Naive B cell (primary cell): ENCODE measurements around the gene PREX1. TPM values are rescaled to one million over a fixed set of nuclear protein-coding genes. Genes with fewer than 3 reads are reported as not detected.
A peak's percentile ranks its signal among the peaks of the same experiment; 100 is the strongest.

Experiments used
- ATAC-seq, 2 donors: fragments of 150-1000 bp; cut with Tn5 transposase; 2 replicates each; pipeline ENCODE4 v1.10.0; 2021; ENCODE audit warnings: low read depth in 2 of 2, mild to moderate bottlenecking in 2 of 2, moderate library complexity in 2 of 2
- DNase-seq: peaks from one replicate; pipeline ENCODE4 v3.0.0; 2022
- H3K27ac Mint-ChIP-seq, 6 donors: one replicate each; pipeline ENCODE4 v1.8.0; 2020 to 2022; ENCODE audit warnings: mild to moderate bottlenecking in 6 of 6, mixed read lengths in 6 of 6, moderate library complexity in 5 of 6, inconsistent platforms in 2 of 6
- H3K27me3 Mint-ChIP-seq, 3 donors: one replicate each; pipeline ENCODE4 v1.8.0; 2021 to 2022; ENCODE audit warnings: mixed read lengths in 3 of 3, mild to moderate bottlenecking in 1 of 3
- H3K36me3 Mint-ChIP-seq, 2 donors: one replicate each; pipeline ENCODE4 v1.8.0; 2020 to 2022; ENCODE audit warnings: mixed read lengths in 2 of 2, inconsistent platforms in 1 of 2, mild to moderate bottlenecking in 1 of 2
- H3K4me1 Mint-ChIP-seq, 3 donors: one replicate each; pipeline ENCODE4 v1.8.0; 2020 to 2022; ENCODE audit warnings: mixed read lengths in 3 of 3, inconsistent platforms in 1 of 3, mild to moderate bottlenecking in 1 of 3, moderate library complexity in 1 of 3
- H3K4me3 Mint-ChIP-seq, 8 donors: one replicate each; pipeline ENCODE4 v1.8.0; 2020 to 2022; ENCODE audit warnings: mild to moderate bottlenecking in 8 of 8, mixed read lengths in 8 of 8, moderate library complexity in 8 of 8, inconsistent platforms in 2 of 8
- H3K9me3 Mint-ChIP-seq, 7 donors: one replicate each; pipeline ENCODE4 v1.8.0; 2020 to 2022; ENCODE audit warnings: mixed read lengths in 7 of 7, mild to moderate bottlenecking in 5 of 7, inconsistent platforms in 2 of 7, moderate library complexity in 1 of 7
- polyA plus RNA-seq, 6 donors: library from polyadenylated mRNA; unstranded; fragments of 300-500 nt; fragmentation: Illumina TruSeq; gene quantifications; one replicate each; pipeline ENCODE4 v1.2.3, GENCODE V29; 2021; ENCODE audit warnings: low read depth in 6 of 6

PREX1 gene
- polyA plus RNA-seq, 6 donors from 2014 or later: 13.3 to 37.5 (median 17.1) TPM

DNA sequence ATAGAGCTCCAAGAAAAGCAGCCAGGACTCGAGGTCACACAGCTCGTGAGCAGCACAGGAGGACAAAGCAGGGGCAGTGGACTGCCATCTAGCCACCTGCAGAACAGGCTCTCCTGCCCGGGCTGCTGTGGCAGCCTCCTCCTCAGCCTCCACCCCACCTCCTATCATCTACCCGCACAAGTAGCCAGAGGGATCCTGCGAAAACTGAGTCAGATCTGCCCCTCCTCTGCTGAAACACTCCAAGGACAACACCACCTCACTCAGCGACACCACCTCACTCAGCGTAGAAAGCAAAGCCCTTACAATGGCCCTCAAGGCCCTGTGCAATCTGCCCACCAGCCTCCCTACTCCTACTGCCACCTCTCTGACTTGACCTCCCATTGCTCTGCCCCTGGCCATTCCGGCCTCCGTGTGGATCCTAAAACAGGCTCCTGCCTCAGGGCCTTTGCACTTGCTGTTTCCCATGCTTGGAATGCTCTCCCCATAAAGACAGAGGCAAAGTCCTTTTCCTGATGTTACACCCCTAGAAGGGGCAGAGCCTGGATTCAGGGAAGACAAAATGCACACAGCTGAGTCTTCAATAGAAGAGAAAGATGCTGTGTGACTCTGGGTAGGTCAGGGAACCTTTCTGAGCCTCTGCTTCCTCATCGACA is 19.3 kb downstream of the PREX1 start:
- H3K36me3 Mint-ChIP-seq: peaks cover 21 to 25% of the 10 kb centered on the region in 2 donors
- ATAC-seq (no peak), DNase-seq (no peak)
- H3K27ac Mint-ChIP-seq: peak overlapping the region in 3 of 6 donors; percentile 22 to 84 (median 61)
- H3K27me3 Mint-ChIP-seq: no peaks in the 10 kb centered on the region
- H3K9me3 Mint-ChIP-seq: peaks cover 0 to 11% (median 7%) of the 10 kb centered on the region in 7 donors
- H3K4me3 Mint-ChIP-seq: peak overlapping the region in 1 of 8 donors; percentile 55
- peaks cover 43 to 59% (median 51%) of the 10 kb centered on the region in 3 donors for H3K4me1 Mint-ChIP-seq

GRCh38 chr20:48807586-48808381 is 20.0 kb downstream of the PREX1 start:
- Mint-ChIP-seq H3K4me3 (peak overlapping the region in 1 of 8 donors; percentile 16), H3K4me1 (peaks cover 47 to 66% (median 58%) of the 10 kb centered on the region in 3 donors), H3K9me3 (peaks cover 0 to 11% (median 7%) of the 10 kb centered on the region in 7 donors), H3K27ac (no peak overlapping the region), H3K36me3 (peaks cover 21 to 25% of the 10 kb centered on the region in 2 donors), H3K27me3 (no peaks in the 10 kb centered on the region)
- ATAC-seq: no peak
- DNase-seq: no peak

- Mint-ChIP-seq H3K36me3 (peaks cover 21 to 33% of the 10 kb centered on the region in 2 donors), H3K27ac (peak overlapping the region in 1 of 6 donors; percentile 34)
Measured at GRCh38 chr20:48807051-48807450, 20.7 kb downstream of the PREX1 start.

GRCh38 chr20:48805716-48806115 is 22.1 kb downstream of the PREX1 start:
- peak overlapping the region in 1 of 6 donors; percentile 87 for H3K27ac Mint-ChIP-seq
- peak overlapping the region in 1 of 8 donors; percentile 15 for H3K4me3 Mint-ChIP-seq
- peaks cover 21 to 34% of the 10 kb centered on the region in 2 donors for H3K36me3 Mint-ChIP-seq

More at GRCh38 chr20:48807051-48807450, 20.7 kb downstream of the PREX1 start:
- no peaks in the 10 kb centered on the region for H3K27me3 Mint-ChIP-seq
- ATAC-seq (no peak), DNase-seq (no peak)
- peaks cover 5 to 11% (median 8%) of the 10 kb centered on the region in 7 donors for H3K9me3 Mint-ChIP-seq
- no peak overlapping the region for H3K4me3 Mint-ChIP-seq
- H3K4me1 Mint-ChIP-seq: peaks cover 54 to 74% (median 66%) of the 10 kb centered on the region in 3 donors

DNA sequence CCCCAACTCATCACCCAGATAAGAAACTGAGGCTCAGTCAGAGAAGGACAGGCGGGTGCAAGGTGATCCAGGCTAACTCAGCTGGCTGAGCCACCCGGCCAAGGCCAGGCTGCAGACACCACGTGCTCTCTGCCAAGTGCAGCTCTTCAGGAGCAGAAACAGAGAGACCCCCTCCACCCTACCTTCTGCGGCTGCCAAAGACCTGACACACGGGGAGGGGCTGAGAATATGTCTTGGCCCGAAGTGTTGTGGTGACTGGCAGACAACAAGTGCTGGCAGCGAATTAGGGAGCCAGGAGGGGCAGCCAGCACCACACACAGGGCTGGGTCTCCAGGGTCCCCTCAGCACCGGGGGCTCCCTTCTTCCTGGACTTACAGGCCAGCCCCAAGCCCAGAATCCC is 22.5 kb downstream of the PREX1 start:
- Mint-ChIP-seq H3K4me1 (peaks cover 58 to 81% (median 77%) of the 10 kb centered on the region in 3 donors), H3K27ac (peak overlapping the region in 1 of 6 donors; percentile 63)

More at GRCh38 chr20:48805716-48806115, 22.1 kb downstream of the PREX1 start:
- DNase-seq: no peak
- H3K4me1 Mint-ChIP-seq: peaks cover 58 to 79% (median 77%) of the 10 kb centered on the region in 3 donors
- peaks cover 5 to 11% (median 9%) of the 10 kb centered on the region in 7 donors for H3K9me3 Mint-ChIP-seq
- no peak for ATAC-seq
- no peaks in the 10 kb centered on the region for H3K27me3 Mint-ChIP-seq

GRCh38 chr20:48804300-48804980 is 23.4 kb downstream of the PREX1 start:
- ATAC-seq: no peak
- H3K27me3 Mint-ChIP-seq: no peaks in the 10 kb centered on the region
- peaks cover 5 to 11% (median 9%) of the 10 kb centered on the region in 7 donors for H3K9me3 Mint-ChIP-seq
- peak overlapping the region in 5 of 6 donors; percentile 23 to 88 (median 64) for H3K27ac Mint-ChIP-seq
- H3K4me1 Mint-ChIP-seq: peaks cover 54 to 77% (median 72%) of the 10 kb centered on the region in 3 donors
- H3K4me3 Mint-ChIP-seq: peak overlapping the region in 1 of 8 donors; percentile 82
- DNase-seq: no peak
- peaks cover 21 to 34% of the 10 kb centered on the region in 2 donors for H3K36me3 Mint-ChIP-seq

More for the DNA sequence above, 22.5 kb downstream of the PREX1 start:
- no peak overlapping the region for H3K4me3 Mint-ChIP-seq
- H3K36me3 Mint-ChIP-seq: peaks cover 21 to 34% of the 10 kb centered on the region in 2 donors
- DNase-seq (no peak), ATAC-seq (no peak)
- H3K9me3 Mint-ChIP-seq: peaks cover 5 to 11% (median 9%) of the 10 kb centered on the region in 7 donors
- H3K27me3 Mint-ChIP-seq: no peaks in the 10 kb centered on the region

DNA sequence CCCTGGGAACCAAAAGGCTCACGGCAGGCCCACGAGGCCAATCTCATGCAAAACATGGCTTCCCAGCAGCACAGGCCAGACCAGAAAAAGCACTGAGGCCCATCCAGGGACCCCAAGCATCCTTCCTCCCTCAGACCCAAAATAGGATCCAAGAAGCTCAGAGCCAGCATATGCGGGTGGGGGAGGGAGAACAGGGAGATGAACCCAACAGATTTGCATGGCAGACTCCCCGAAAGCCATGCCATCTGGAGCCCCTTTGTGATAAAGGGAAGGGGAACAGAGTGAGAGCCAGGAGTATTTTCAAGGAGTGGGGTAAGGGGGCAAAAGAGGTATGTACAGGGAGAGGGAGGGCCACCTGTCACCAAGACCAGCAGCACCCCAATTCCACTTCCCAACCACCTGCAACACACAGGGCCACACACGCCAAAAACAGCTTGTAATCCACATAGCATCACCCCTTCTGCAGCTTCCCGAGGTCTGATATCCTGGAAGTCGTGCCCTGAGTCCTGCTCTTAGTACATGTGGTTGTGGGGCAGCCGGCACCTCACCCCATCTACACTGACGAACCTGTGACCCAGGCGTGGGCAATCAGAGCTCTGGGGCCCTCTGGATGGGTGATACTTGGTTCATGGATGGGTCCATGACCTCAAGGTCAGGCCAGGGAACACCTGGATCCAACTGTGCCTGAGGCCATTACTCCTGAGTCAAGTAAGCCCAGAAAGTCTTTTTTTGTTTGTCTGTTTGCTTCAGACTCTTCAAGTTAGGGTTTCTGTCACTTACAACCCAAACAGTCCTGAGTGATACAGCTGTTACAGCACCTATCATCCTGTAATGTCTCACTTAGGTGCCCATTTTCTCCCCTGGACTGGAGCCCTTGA is 24.4 kb downstream of the PREX1 start:
- peaks cover 17 to 34% of the 10 kb centered on the region in 2 donors for H3K36me3 Mint-ChIP-seq
- peaks cover 5 to 11% (median 9%) of the 10 kb centered on the region in 7 donors for H3K9me3 Mint-ChIP-seq
- H3K27me3 Mint-ChIP-seq: no peaks in the 10 kb centered on the region
- H3K4me3 Mint-ChIP-seq: peak overlapping the region in 2 of 8 donors; percentile 12 to 60
- ATAC-seq (no peak), DNase-seq (no peak)
- peak overlapping the region in 1 of 6 donors; percentile 89 for H3K27ac Mint-ChIP-seq
- H3K4me1 Mint-ChIP-seq: peaks cover 49 to 79% (median 69%) of the 10 kb centered on the region in 3 donors

DNA sequence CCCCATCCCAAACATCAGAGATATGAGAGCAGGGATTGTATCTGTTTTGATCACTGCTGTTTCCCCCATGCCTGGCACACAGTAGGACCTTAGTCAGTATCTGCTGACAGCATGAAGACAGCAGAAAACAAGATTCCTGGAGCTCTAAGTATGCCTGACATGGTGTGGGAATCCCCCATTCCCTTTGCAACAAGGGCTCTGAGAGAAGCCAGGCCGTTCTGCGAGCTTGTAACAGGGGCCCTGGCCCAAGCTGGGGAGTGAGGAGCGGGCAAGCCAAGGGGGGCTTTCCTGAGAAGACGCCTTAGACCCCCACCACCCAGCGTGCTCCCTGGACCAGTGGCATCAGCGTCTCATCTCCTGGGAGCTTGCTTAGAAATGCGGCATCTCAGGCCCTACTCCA is 25.2 kb downstream of the PREX1 start:
- Mint-ChIP-seq H3K4me1 (peaks cover 53 to 79% (median 73%) of the 10 kb centered on the region in 3 donors), H3K4me3 (peak overlapping the region in 1 of 8 donors; percentile 20), H3K27ac (peak overlapping the region in 3 of 6 donors; percentile 5 to 89 (median 83)), H3K27me3 (no peaks in the 10 kb centered on the region), H3K36me3 (peaks cover 14 to 34% of the 10 kb centered on the region in 2 donors), H3K9me3 (peaks cover 5 to 11% (median 9%) of the 10 kb centered on the region in 7 donors)
- ATAC-seq (no peak), DNase-seq (no peak)

DNA sequence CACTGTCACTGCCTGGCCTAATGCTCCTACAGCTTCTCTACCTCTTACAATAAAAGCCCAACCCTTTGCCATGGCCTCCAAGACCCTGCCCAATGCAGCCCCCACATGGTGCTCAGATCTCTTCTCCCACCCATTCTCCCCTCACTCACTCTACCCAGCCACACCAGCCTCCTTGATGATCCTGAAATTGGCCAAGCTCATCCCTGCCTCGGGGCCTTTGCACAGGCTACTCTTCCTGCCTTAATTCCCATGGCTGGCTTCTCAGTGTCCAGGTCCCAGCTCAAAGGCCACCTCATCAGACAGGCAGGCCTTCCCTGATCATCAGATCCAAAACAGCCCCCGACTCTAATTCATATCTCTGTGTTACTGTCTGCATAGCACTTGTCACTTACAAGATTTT is 25.6 kb downstream of the PREX1 start:
- peaks cover 56 to 79% (median 73%) of the 10 kb centered on the region in 3 donors for H3K4me1 Mint-ChIP-seq
- peak overlapping the region in 1 of 8 donors; percentile 20 for H3K4me3 Mint-ChIP-seq
- peak overlapping the region in 4 of 6 donors; percentile 5 to 89 (median 61) for H3K27ac Mint-ChIP-seq
- H3K27me3 Mint-ChIP-seq: no peaks in the 10 kb centered on the region
- peaks cover 4 to 8% (median 5%) of the 10 kb centered on the region in 7 donors for H3K9me3 Mint-ChIP-seq
- peaks cover 14 to 30% of the 10 kb centered on the region in 2 donors for H3K36me3 Mint-ChIP-seq
- no peak for DNase-seq
- ATAC-seq: no peak

DNA sequence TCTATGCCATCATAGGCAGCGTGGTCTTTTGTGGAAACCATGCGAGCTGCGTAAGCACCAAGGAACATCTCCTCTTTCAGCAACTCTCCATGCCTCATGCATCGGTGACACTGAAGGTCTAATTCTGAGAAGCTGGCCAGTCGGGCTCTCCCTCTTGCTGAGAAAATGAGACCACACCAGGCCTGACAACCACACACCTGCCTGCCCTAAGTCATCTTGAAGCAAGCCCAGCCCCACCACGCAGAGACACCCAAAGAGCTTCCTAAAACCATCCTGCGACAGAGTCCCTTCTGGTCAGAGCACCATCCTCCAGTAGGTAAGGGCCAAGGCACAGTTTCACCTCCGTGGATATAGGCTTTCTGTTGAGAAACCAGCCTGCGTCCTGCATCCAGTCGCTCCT is 26.6 kb downstream of the PREX1 start:
- peaks cover 10 to 20% of the 10 kb centered on the region in 2 donors for H3K36me3 Mint-ChIP-seq
- H3K27me3 Mint-ChIP-seq: no peaks in the 10 kb centered on the region
- ATAC-seq: no peak
- peak overlapping the region in 1 of 8 donors; percentile 6 for H3K4me3 Mint-ChIP-seq
- H3K27ac Mint-ChIP-seq: no peak overlapping the region
- peaks cover 49 to 75% (median 66%) of the 10 kb centered on the region in 3 donors for H3K4me1 Mint-ChIP-seq
- H3K9me3 Mint-ChIP-seq: peaks cover 0 to 5% (median 2%) of the 10 kb centered on the region in 7 donors
- no peak for DNase-seq

GRCh38 chr20:48800177-48800576 is 27.6 kb downstream of the PREX1 start:
- no peaks in the 10 kb centered on the region for H3K27me3 Mint-ChIP-seq
- H3K27ac Mint-ChIP-seq: peak overlapping the region in 3 of 6 donors; percentile 12 to 74 (median 26)
- peaks cover 0 to 5% (median 2%) of the 10 kb centered on the region in 7 donors for H3K9me3 Mint-ChIP-seq
- H3K36me3 Mint-ChIP-seq: peaks cover 10 to 20% of the 10 kb centered on the region in 2 donors
- H3K4me1 Mint-ChIP-seq: peaks cover 56 to 82% (median 72%) of the 10 kb centered on the region in 3 donors
- no peak overlapping the region for H3K4me3 Mint-ChIP-seq
- DNase-seq (no peak), ATAC-seq (no peak)
